Tibial nerve (tissue), 4 donors: Measurements from ENCODE around the gene RASSF7. TPM values are rescaled to one million over a fixed set of nuclear protein-coding genes. Genes with fewer than 3 reads are reported as not detected.

Experiments
- DNase-seq, 2 donors: peaks; one replicate each; pipeline ENCODE4 v3.0.0-alpha.2; 2019; ENCODE audit warnings: low spot score in 2 of 2
- H3K27ac ChIP-seq, 4 donors: fragments of 200-600 bp; sonication (generic) in 3 of 4; one replicate each; pipeline ENCODE4 v1.5.1; 2017 to 2019; ENCODE audit warnings: mild to moderate bottlenecking in 1 of 4
- H3K27me3 ChIP-seq, 2 donors: fragments of 200-600 bp; sonication (generic) in 1 of 2; one replicate each; pipeline versions ENCODE4 v1.5.1 to v1.6.0; 2017 to 2019
- H3K36me3 ChIP-seq, 3 donors: fragments of 200-600 bp; sonication (generic); one replicate each; pipeline ENCODE4 v1.5.1; 2018 to 2019
- H3K4me1 ChIP-seq, 4 donors: fragments of 200-600 bp; sonication (generic) in 3 of 4; one replicate each; pipeline ENCODE4 v1.5.1; 2017 to 2019
- H3K4me3 ChIP-seq, 4 donors: fragments of 200-600 bp; sonication (generic) in 3 of 4; one replicate each; pipeline ENCODE4 v1.5.1; 2017 to 2019; ENCODE audit warnings: mild to moderate bottlenecking in 1 of 4, moderate library complexity in 1 of 4
- H3K9me3 ChIP-seq, 4 donors: fragments of 200-600 bp; sonication (generic) in 3 of 4; one replicate each; pipeline ENCODE4 v1.5.1; 2017 to 2019
- EP300 ChIP-seq, 2 donors: sonication (generic); formaldehyde crosslinking; IDR thresholded peaks; one replicate each; pipeline ENCODE4 v1.6.1; 2017; ENCODE audit warnings: antibody characterized with exemption in 2 of 2, mild to moderate bottlenecking in 1 of 2
- POLR2A ChIP-seq, 2 donors: fragments of 450-650 bp; IDR thresholded peaks; one replicate each; pipeline ENCODE4 v1.6.1; 2017; ENCODE audit warnings: antibody characterized with exemption in 2 of 2, mild to moderate bottlenecking in 2 of 2, moderate library complexity in 2 of 2
- WGBS, 2 donors: methylation state at CpG; one replicate each; pipeline ENCODE4 v1.1.5; 2018; 5-methylcytosine and 5-hydroxymethylcytosine counted together
- total RNA-seq, 4 donors: library from RNA; depleted of rRNA; stranded (reverse); fragments of >200 nt; gene quantifications; one replicate each; pipeline ENCODE4 v1.1.0, GENCODE V29; 2016
- TF ChIP-seq, protein P1 (sequence below), 5 experiments: fragments of 200-600 bp in 3 of 5; fragments of 450-650 bp in 2 of 5; sonication (generic) in 3 of 5; IDR thresholded peaks; one replicate each; pipeline ENCODE4 v1.5.1; 2016 to 2019; ENCODE audit warnings: antibody characterized with exemption in 5 of 5, mild to moderate bottlenecking in 3 of 5, moderate library complexity in 2 of 5

RASSF7 gene
- total RNA-seq, 4 donors from 2014 or later, result 21.0 to 25.6 (median 23.1) TPM

DNA sequence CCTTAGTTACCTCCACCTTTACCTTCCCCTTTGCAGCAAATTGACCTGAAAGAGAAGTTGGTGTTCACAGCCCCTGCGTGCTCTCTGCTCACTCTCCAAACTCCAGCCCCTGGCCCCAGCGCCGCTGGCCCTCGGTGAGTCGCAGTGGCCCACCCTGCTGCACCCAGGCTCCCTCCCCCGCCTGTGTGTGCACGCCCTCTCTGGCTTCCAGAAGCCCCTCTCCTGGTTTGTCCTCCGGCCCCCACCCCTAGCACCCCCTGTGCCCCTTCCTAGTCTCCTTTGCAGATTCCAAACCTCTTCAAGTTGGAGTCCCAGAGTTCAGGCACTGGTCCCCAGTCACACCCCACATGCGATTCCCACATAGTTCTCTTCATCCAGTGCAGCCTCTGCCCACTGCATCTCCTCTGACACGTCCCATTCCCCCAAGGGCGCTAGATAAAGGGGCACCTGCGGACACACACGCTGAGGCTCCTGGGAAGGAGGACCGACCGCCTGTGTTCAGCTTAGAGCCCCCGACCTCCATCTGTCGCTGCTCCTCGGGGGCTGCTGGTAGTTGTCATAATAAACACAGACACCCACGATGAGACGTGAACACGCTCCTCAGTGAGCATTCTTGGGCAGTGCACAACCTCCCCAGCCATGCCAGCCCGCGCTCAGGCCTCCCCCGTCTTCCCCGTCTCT lies 14.0 kb downstream of the RASSF7 start:
- no peak for TF ChIP-seq POLR2A (IDR thresholded peaks at IDR 0.05)
- no peak for TF ChIP-seq EP300 (IDR thresholded peaks at IDR 0.05)
- TF ChIP-seq, protein P1, sequence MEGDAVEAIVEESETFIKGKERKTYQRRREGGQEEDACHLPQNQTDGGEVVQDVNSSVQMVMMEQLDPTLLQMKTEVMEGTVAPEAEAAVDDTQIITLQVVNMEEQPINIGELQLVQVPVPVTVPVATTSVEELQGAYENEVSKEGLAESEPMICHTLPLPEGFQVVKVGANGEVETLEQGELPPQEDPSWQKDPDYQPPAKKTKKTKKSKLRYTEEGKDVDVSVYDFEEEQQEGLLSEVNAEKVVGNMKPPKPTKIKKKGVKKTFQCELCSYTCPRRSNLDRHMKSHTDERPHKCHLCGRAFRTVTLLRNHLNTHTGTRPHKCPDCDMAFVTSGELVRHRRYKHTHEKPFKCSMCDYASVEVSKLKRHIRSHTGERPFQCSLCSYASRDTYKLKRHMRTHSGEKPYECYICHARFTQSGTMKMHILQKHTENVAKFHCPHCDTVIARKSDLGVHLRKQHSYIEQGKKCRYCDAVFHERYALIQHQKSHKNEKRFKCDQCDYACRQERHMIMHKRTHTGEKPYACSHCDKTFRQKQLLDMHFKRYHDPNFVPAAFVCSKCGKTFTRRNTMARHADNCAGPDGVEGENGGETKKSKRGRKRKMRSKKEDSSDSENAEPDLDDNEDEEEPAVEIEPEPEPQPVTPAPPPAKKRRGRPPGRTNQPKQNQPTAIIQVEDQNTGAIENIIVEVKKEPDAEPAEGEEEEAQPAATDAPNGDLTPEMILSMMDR (IDR thresholded peaks at IDR 0.05), result no peak

DNA sequence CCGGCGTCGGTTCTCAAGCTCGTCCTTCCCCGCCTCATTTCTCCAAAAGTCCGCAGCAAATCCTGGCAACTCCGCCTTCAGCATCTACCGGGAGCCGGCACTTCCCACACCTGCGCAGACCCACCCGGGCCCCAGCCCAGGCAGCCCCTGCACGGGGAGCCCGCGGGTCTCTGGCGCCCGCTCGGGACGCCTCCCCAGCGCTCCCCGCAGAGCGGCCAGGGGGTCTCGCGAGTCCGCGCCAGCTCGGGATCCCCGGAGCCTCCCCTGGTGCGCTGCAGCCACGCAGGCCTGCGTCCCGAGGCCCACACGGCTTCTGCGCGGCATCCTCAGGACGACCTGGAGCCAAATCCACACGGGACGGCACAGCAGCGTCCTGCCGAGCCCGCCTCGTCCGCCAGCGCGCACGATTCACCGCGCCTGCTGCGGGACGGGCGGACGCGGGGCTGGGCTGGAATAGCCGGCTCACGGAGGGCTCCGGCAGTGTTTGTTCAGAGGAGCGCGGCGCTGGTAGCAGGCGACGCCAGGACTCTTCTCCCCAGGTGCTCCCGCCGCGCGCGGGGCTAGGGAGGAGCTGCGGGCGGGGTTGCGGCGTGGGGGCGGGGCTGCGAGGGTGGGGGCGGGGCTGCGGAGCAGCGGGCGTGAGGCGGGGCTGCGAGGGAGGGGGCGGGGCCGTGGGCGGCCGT lies 14.7 kb downstream of the RASSF7 start:
- Histone ChIP-seq H3K9me3 (no peaks in the 10 kb centered on the region), H3K36me3 (peaks cover 0 to 4% (median 0%) of the 10 kb centered on the region in 3 donors), H3K4me1 (peaks cover 0 to 50% (median 36%) of the 10 kb centered on the region in 4 donors), H3K4me3 (peak overlapping the region; percentile 43 to 96 (median 81)), H3K27me3 (no peaks in the 10 kb centered on the region), H3K27ac (peak overlapping the region; percentile 21 to 85 (median 70))
- no peak for DNase-seq
- WGBS, 2 donors, result 2 to 3% methylated on average over 11 to 44 of the region's 81 CpGs
- TF ChIP-seq EP300 (IDR thresholded peaks at IDR 0.05) (no peak), POLR2A (IDR thresholded peaks at IDR 0.05) (peak in 1 of 2 donors; percentile 36)

More for the DNA sequence above, 14.0 kb downstream of the RASSF7 start:
- DNase-seq, result no peak
- peaks cover 0 to 43% (median 32%) of the 10 kb centered on the region in 4 donors for H3K4me1 ChIP-seq
- H3K27me3 ChIP-seq, result no peaks in the 10 kb centered on the region
- peak overlapping the region in 2 of 4 donors; percentile 74 to 85 for H3K27ac ChIP-seq
- WGBS, 2 donors, result 28 to 30% methylated on average over 25 of the region's 25 CpGs
- H3K36me3 ChIP-seq, result peaks cover 0 to 4% (median 0%) of the 10 kb centered on the region in 3 donors
- H3K4me3 ChIP-seq, result peak overlapping the region; percentile 43 to 96 (median 81)
- no peaks in the 10 kb centered on the region for H3K9me3 ChIP-seq

DNA sequence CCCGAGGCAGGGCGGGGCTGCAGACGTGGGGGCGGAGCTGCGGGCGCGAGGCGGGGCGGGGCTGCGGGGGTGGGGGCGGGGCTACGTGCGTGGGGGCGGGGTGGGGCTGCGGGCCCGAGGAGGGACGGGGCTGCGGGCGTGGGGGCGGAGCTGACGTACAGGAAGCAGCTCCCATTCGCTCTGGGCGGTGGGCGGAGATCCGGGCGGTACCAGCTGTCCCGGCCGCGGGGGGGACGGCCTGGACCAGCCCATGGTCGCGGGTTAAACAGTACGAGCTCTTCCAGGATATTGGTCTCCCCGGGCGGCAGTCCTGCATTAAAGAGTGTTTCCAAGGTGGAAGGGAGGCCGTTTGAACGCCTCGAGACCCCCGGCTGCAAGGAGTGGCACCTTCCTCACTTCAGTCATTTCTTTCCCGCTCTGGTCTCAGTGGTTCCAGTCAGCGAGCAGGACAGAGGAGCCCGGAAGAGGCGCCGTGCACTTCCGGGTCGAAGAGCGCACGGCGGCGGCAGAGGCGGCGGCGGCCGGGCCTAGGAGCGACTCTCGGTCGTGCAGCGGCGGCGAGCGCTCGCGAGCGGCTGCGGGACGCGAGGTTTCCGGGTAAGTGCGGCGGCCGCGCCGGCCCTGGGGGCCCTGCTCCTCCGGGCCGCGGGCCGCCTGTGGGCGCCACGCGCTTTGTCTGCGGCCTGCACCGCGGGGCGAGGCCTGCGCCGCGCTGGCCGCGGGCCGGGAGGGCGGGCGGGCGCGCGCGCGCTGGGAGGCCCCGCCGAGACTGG lies 15.4 kb downstream of the RASSF7 start, which contains the start of gene PHRF1:
PHRF1 (plus strand) TSS at position 475 of the 773 bp plus-strand sequence. CDS start 5,043 bp downstream, outside the sequence.
- H3K4me1 ChIP-seq, result peaks cover 0 to 55% (median 37%) of the 10 kb centered on the region in 4 donors
- peaks cover 0 to 4% (median 0%) of the 10 kb centered on the region in 3 donors for H3K36me3 ChIP-seq
- H3K9me3 ChIP-seq, result no peaks in the 10 kb centered on the region
- H3K27ac ChIP-seq, result peak within 1 kb of the TSS; percentile 81 to 96 (median 86)
- 0 to 1% methylated on average over 15 to 26 of the region's 99 CpGs for WGBS, 2 donors
- H3K4me3 ChIP-seq, result peak within 1 kb of the TSS; percentile 58 to 97 (median 88)
- no peaks in the 10 kb centered on the region for H3K27me3 ChIP-seq
- TF ChIP-seq POLR2A (IDR thresholded peaks at IDR 0.05) (peak; percentile 42 to 76), EP300 (IDR thresholded peaks at IDR 0.05) (peak; percentile 85 to 90)
- TF ChIP-seq, protein P1 (IDR thresholded peaks at IDR 0.05), result peak in 2 of 5 experiments; percentile 37 to 67
- peak; percentile 87 to 92 for DNase-seq

DNA sequence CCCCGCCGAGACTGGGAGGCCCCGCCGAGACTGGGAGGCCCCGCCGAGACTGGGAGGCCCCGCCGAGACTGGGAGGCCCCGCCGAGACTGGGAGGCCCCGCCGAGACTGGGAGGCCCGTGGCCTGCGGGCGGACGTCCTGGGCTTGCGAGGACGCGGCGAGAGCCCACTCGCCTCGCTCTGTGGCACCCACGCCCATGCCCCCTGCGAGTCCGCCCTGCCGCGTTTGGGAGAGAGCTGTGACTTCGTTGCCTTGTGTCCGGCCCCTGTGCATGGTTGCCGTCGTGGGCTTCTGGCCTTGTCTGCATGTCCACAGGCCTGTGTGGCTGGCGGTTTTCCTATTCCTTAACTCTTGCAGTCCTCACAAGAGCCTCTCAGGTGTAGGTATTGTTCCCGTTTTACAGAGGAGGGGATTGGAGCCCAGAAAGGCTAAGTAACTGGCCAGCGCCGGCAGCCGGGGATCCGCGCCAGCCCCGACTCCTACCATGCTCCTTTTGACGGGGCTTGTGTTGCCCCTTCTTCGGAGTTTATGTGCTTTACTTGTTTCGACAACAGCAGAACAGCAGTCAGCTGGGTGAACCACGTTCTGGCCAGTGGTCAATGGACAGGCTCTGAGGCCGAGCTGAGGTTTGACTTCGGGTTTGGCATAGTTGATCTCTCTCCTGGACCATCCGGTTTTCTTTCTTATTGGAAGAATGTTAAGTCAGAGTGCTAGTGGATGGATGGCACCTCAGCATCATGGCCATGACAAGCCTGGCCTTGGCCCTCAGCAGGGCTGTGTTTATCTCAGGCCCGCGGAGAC lies 16.2 kb downstream of the RASSF7 start:
- H3K27me3 ChIP-seq, result no peaks in the 10 kb centered on the region
- H3K27ac ChIP-seq, result peak overlapping the region; percentile 28 to 96 (median 78)
- 8 to 10% methylated on average over 19 to 25 of the region's 48 CpGs for WGBS, 2 donors
- DNase-seq, result no peak
- peak overlapping the region; percentile 58 to 97 (median 88) for H3K4me3 ChIP-seq
- no peak for TF ChIP-seq EP300 (IDR thresholded peaks at IDR 0.05)
- no peak for TF ChIP-seq POLR2A (IDR thresholded peaks at IDR 0.05)
- H3K36me3 ChIP-seq, result peaks cover 0 to 11% (median 0%) of the 10 kb centered on the region in 3 donors
- H3K4me1 ChIP-seq, result peaks cover 0 to 61% (median 37%) of the 10 kb centered on the region in 4 donors
- no peaks in the 10 kb centered on the region for H3K9me3 ChIP-seq

DNA sequence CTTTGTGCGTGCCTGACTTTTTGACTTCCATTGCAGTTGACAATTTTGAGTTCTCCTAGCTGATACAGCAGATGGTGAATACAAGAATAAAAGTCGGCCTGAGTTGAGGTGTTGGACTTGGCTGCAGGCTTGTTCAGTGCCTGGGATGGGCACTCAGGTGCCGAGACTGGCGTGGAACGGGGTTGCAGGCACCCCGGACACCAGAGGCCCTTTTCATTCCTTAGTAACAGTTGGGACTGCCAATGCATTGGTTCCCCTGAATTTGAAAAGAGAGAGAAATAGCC lies 16.8 kb downstream of the RASSF7 start:
- TF ChIP-seq, protein P1 (IDR thresholded peaks at IDR 0.05), result no peak
- TF ChIP-seq EP300 (IDR thresholded peaks at IDR 0.05), result no peak
- TF ChIP-seq POLR2A (IDR thresholded peaks at IDR 0.05), result no peak
- H3K36me3 ChIP-seq, result peaks cover 0 to 16% (median 0%) of the 10 kb centered on the region in 3 donors
- H3K27ac ChIP-seq, result no peak overlapping the region
- WGBS, 2 donors, result 56 to 75% methylated on average over 6 of the region's 6 CpGs
- DNase-seq, result no peak
- H3K4me1 ChIP-seq, result peaks cover 0 to 61% (median 37%) of the 10 kb centered on the region in 4 donors
- peak overlapping the region; percentile 58 to 97 (median 88) for H3K4me3 ChIP-seq
- no peaks in the 10 kb centered on the region for H3K27me3 ChIP-seq
- no peaks in the 10 kb centered on the region for H3K9me3 ChIP-seq
